Parathyroid adenoma (tissue), 2 donors: Measurements from ENCODE around the gene REG3G.
A peak's percentile ranks its signal among the peaks of the same experiment; 100 is the strongest.

Experiments
- H2AFZ ChIP-seq: fragments of 300-600 bp; sonication (generic); one replicate; pipeline ENCODE4 v1.7.0; 2017; ENCODE audit warnings: antibody characterized with exemption, mild to moderate bottlenecking
- H3K27ac ChIP-seq: fragments of 300-600 bp; sonication (generic); one replicate; pipeline ENCODE4 v1.7.0; 2017
- H3K27me3 ChIP-seq: fragments of 300-600 bp; sonication (generic); one replicate; pipeline ENCODE4 v1.7.0; 2017; ENCODE audit warnings: low read length; ENCODE audit not compliant: control insufficient read depth, insufficient read depth
- H3K36me3 ChIP-seq: fragments of 300-600 bp; sonication (generic); one replicate; pipeline ENCODE4 v1.7.0; 2017; ENCODE audit warnings: low read length; ENCODE audit not compliant: control insufficient read depth, insufficient read depth
- H3K4me1 ChIP-seq: fragments of 300-600 bp; sonication (generic); one replicate; pipeline ENCODE4 v1.7.0; 2017; ENCODE audit warnings: control low read depth
- H3K4me2 ChIP-seq: fragments of 300-600 bp; sonication (generic); one replicate; pipeline ENCODE4 v1.7.0; 2017; ENCODE audit warnings: low read length
- H3K4me3 ChIP-seq: fragments of 300-600 bp; sonication (generic); one replicate; pipeline ENCODE4 v1.7.0; 2017; ENCODE audit warnings: low read depth, low read length
- H3K79me2 ChIP-seq: fragments of 300-600 bp; sonication (generic); one replicate; pipeline ENCODE4 v1.7.0; 2017; ENCODE audit warnings: control low read depth
- H3K9ac ChIP-seq: fragments of 300-600 bp; sonication (generic); one replicate; pipeline ENCODE4 v1.7.0; 2017; ENCODE audit warnings: mild to moderate bottlenecking
- H3K9me3 ChIP-seq: fragments of 300-600 bp; sonication (generic); one replicate; pipeline ENCODE4 v1.7.0; 2017; ENCODE audit warnings: low read length; ENCODE audit not compliant: control insufficient read depth
- TF ChIP-seq, protein P1 (sequence below): fragments of 300-600 bp; sonication (generic); IDR thresholded peaks from one replicate; pipeline ENCODE4 v1.7.0; 2017; ENCODE audit warnings: antibody characterized with exemption, mild to moderate bottlenecking
- donor health status: primary hyperparathyroidism.

The REG3G gene

DNA sequence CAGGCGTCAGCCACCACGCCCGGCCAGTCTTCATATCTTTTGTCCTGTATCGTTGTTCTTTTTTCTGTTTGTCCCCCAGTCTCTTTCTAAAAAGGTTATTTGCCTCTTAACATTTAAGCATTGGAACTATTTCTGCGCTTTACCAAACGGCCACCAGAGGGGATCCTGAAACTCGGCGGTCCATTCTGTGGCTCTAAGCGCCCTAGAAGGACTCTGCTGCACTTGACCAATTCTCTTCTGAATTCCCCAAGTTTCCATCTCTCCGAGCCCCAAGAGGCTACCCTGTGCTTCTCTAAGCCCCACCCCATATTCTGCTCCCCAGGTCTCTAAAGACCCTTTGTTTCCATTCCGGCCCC is 33.1 kb upstream of the REG3G start:
- H3K9ac ChIP-seq, result peak overlapping the region; percentile 71
- H3K4me3 ChIP-seq, result peak overlapping the region; percentile 62

DNA sequence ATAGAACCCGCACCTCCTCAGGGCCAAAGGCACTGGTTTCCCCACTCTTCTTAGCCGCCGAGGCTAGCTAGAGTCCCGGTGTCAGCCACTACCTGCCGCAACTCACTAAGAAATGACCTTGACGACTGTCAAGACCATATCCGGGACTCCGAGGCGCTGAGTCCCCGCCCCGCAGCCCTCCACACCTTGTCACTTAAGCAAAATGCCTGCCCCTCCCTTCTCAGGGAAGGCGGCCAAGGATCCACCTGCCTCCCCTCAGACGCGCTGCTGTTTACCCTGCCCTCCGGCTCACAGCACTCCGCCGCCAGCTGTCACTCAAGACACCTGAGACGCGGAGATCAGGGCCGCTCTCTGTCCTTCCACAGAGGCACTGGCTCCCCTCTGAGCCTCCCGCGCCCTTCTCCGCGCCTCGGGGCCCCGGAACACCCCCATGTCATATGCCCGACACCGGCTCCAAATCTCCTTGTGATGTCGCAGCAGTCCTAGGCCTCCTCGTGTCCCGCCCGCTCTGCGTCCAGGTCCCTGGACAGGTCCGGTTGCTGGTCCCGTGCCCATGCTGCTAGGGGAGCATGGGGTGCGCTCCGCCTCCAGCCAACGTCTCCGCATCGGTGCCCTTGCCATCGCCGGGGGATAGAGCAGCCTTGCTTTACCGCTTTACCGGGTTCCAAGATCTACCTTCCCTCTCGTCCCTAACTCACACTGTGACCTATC is 32.5 kb upstream of the REG3G start:
- H3K79me2 ChIP-seq, result no peaks in the 10 kb centered on the region
- H3K4me1 ChIP-seq, result peaks cover 39% of the 10 kb centered on the region
- peak overlapping the region; percentile 71 for H3K9ac ChIP-seq
- peak overlapping the region; percentile 99 for H3K27ac ChIP-seq
- TF ChIP-seq, protein P1, sequence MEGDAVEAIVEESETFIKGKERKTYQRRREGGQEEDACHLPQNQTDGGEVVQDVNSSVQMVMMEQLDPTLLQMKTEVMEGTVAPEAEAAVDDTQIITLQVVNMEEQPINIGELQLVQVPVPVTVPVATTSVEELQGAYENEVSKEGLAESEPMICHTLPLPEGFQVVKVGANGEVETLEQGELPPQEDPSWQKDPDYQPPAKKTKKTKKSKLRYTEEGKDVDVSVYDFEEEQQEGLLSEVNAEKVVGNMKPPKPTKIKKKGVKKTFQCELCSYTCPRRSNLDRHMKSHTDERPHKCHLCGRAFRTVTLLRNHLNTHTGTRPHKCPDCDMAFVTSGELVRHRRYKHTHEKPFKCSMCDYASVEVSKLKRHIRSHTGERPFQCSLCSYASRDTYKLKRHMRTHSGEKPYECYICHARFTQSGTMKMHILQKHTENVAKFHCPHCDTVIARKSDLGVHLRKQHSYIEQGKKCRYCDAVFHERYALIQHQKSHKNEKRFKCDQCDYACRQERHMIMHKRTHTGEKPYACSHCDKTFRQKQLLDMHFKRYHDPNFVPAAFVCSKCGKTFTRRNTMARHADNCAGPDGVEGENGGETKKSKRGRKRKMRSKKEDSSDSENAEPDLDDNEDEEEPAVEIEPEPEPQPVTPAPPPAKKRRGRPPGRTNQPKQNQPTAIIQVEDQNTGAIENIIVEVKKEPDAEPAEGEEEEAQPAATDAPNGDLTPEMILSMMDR, result no peak
- H3K4me2 ChIP-seq, result peak overlapping the region; percentile 76
- no peaks in the 10 kb centered on the region for H3K27me3 ChIP-seq
- H3K9me3 ChIP-seq, result no peaks in the 10 kb centered on the region
- peak overlapping the region; percentile 62 for H3K4me3 ChIP-seq
- peak overlapping the region; percentile 97 for H2AFZ ChIP-seq
- H3K36me3 ChIP-seq, result no peaks in the 10 kb centered on the region

More for the DNA sequence above, 33.1 kb upstream of the REG3G start:
- Histone ChIP-seq H3K27ac (peak overlapping the region; percentile 99), H2AFZ (peak overlapping the region; percentile 97), H3K4me1 (peaks cover 44% of the 10 kb centered on the region), H3K79me2 (no peaks in the 10 kb centered on the region), H3K9me3 (no peaks in the 10 kb centered on the region), H3K27me3 (no peaks in the 10 kb centered on the region), H3K4me2 (peak overlapping the region; percentile 76), H3K36me3 (no peaks in the 10 kb centered on the region)
- TF ChIP-seq, protein P1, result peak; percentile 66

DNA sequence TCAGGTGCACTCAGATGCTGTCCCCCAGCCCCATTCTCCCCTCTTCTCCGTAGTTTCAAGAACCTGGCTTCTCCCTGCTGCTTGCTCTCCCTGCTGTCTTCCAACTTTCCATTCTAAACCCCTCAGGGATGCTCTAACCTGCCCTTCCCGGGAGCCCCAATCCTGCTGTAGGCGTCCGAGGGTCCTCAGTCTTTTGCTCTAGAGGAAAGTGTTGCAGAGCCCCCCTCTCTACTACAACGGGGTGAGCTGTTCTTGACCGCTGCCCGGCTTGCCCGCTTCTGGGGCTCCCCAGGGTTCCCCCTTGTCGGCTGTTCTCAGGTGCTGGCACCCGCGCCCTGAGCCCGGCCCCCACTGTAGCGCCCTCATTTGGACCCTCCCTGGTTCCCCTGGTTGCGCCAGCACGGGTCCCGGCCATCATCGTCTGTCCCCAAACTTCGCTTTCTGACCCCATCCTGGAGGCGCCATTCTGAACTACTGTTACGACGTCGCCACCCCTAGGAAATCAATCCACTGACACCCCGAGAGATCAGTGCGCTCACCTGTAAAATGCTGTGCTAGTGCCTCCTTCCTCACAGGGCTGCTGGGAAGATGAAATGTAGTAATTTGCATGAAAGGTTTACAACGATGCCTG is 31.9 kb upstream of the REG3G start:
- Histone ChIP-seq H3K79me2 (no peaks in the 10 kb centered on the region), H3K36me3 (no peaks in the 10 kb centered on the region), H2AFZ (peak overlapping the region; percentile 97), H3K27ac (peak overlapping the region; percentile 99), H3K4me2 (peak overlapping the region; percentile 76), H3K9ac (peak overlapping the region; percentile 71), H3K4me1 (peaks cover 38% of the 10 kb centered on the region), H3K27me3 (no peaks in the 10 kb centered on the region), H3K4me3 (peak overlapping the region; percentile 62), H3K9me3 (no peaks in the 10 kb centered on the region)
- TF ChIP-seq, protein P1, result peak; percentile 6

DNA sequence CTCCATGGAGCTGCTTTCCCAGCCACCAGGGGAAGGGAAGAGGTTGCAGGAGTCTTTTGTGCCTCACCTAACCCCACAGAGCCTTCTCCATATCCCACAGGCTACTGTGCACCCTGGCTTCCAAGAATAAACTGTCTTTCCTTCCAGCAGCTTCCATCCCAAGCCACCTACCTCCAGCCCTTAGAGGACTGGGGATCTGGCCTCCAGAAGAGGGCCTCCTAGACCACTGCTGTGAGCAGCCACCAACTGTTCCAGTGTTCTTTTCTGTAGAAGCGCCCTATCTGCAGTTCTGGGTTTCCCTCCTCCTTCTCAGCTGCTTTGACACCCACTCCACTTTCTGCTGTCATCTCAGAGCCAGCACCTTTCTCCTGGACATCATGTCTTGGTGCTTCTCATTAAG is 30.7 kb upstream of the REG3G start:
- H3K36me3 ChIP-seq, result no peaks in the 10 kb centered on the region
- no peaks in the 10 kb centered on the region for H3K9me3 ChIP-seq
- H2AFZ ChIP-seq, result peak overlapping the region; percentile 97
- H3K27me3 ChIP-seq, result no peaks in the 10 kb centered on the region
- no peak overlapping the region for H3K4me3 ChIP-seq
- H3K79me2 ChIP-seq, result no peaks in the 10 kb centered on the region
- TF ChIP-seq, protein P1, result no peak
- H3K4me1 ChIP-seq, result peaks cover 28% of the 10 kb centered on the region
- H3K4me2 ChIP-seq, result no peak overlapping the region
- peak overlapping the region; percentile 99 for H3K27ac ChIP-seq
- H3K9ac ChIP-seq, result no peak overlapping the region
